Stimulated activated CD4-positive, alpha-beta T cell treated with anti-CD3 and anti-CD28 coated beads, Interleukin-15, amount 100 ng/mL, for 1 hour (primary cell): ENCODE data around the gene XPOT.

Experiments
- DNase-seq, 2 donors: peaks; one replicate each; pipeline ENCODE4 v3.0.0-alpha.2; 2020; ENCODE audit warnings: low read depth in 1 of 2, low spot score in 1 of 2

Gene XPOT

DNA sequence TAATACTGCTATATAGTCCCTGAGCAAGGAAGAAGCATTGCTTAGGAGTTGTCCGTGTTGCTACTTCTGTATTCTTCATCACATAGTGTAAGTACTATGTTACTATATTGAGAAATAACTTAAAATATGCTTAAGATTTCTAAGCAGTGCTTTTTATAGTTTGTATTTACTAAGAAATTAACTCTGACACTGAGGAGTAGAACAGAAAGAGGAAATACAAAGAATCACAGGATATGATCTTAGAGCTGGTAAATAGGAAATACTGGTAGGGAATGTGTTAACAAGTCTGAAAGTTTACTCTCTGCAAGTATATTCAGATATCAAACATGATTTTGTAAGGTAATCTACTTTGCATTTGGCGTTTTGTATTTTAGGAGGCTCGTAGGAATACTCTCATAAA, 15.5 kb downstream of the XPOT start:
- DNase-seq = no peak

DNA sequence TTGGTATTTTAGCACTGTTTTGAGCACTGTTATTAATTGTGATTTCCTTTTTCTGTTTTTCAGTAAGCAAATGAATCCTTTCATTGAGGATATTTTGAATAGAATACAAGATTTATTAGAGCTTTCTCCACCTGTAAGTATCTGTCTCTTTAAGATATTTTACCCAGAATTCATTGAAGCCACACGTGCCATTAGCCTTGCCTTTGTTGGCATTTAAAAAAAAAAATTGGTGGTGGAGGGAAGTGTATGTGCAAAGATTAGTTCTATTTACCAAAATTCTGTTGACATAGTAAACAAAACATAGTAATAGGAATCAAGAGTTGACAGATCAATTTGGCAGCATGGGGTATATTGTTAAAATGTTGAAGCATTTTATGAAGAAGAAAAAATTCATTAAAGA, 23.8 kb downstream of the XPOT start:
- DNase-seq = no peak

DNA sequence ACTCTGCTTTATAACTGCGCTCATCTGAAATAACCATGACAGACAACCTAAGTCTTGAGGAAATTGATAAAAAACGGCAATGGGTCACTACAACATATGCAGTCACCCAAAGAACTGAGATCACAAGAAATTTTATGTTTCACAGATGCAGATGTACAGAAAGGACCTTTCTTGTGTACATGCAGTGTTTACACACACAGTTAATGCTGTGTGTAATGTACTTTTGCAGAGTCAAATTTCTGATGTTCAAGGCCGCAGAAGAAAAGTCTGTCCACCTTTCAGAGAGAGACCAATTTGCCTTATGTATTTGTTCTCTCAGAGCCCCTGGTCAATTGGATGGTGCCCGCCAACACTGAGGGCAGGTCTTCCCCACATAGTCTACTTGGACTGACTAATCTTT, 24.8 kb downstream of the XPOT start:
- DNase-seq = no peak

DNA sequence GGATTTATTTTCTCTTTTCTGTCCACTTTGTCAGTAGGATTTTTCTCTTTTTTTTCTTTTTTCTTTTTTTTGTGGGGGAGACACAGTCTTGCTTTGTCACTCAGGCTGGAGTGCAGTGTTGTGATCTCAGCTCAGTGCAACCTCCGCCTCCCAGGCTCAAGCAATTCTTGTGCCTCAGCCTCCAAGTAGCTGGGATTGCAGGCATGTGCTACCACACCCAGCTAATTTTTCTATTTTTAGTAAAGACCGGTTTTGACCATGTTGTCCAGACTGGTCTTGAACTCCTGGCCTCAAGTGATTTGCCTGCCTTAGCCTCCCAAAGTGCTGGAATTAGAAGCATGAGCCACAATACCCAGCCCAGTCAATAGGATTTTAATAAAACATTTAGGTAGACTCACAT, 26.7 kb downstream of the XPOT start:
- DNase-seq = no peak

DNA sequence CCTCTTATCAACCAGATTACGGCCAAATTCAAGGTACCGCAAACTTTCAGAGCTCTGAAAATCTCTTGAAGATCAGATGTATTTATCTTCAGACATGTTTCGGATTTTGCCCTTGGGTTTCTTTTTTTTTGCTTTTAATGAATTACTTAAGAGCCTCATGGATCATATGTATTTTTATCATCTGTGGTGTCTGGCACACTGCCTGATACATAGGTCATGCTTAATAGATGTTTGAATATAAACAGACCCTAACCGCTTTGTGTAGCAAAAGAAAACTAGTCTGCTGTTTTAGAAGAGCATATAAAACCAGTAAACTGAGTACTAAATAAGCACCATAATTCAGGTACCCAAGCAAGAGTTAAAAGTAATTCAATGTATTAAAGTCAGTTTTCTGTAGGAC, 27.6 kb downstream of the XPOT start:
- DNase-seq = no peak

DNA sequence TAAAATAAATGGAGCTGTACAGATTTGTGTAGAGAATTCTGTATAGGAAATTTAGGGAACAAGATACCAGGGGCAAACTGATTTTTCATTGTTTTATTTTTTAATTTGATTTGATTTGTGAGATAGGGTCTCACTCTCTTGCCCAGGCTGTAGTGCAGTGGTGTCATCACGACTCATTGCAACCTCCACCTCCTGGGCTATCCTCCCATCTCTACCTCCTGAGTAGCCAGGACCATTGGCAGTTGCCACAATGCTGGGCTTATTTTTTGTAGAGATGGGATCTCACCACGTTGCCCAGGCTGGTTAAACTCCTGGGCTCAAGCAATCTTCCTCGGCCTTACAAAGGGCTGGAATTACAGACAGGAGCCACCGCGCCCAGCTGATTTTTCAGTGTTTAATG, 29.7 kb downstream of the XPOT start:
- DNase-seq = no peak

DNA sequence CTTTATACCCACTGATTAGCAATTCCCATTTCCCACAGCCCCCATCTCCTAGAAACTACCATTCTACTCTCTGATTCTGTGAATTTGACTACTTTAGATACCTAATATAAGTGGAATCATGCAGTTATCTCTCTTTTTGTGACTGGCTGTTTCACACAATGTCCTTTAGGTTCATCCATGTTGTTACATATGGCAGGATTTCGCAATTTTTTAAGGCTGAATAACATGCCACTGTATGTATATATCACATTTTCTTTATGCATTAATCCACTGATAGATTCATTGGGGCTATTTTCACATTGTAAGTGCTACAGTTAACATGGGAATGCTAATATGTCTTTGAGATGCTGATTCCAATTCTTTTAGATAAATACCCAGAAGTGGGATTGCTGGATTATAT, 35.9 kb downstream of the XPOT start:
- no peak for DNase-seq

DNA sequence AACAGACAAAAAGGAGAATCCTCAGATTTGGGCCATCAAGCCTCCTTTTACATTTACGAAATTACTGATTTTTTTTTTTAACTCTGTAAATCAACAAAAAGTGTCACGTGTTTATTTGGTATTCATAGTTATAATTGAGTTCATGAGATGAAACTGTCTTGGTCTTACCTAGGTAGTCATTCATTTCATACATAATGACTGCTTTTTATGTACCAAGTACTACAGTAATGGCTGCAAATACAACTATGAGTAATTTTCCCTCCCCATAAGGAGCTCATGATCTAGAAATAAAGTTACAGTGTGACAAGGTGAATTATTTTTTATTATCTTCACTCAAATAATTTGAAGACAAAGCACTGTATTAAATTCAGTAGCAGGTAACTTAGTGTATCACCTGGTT, 41.3 kb downstream of the XPOT start:
- DNase-seq = no peak

DNA sequence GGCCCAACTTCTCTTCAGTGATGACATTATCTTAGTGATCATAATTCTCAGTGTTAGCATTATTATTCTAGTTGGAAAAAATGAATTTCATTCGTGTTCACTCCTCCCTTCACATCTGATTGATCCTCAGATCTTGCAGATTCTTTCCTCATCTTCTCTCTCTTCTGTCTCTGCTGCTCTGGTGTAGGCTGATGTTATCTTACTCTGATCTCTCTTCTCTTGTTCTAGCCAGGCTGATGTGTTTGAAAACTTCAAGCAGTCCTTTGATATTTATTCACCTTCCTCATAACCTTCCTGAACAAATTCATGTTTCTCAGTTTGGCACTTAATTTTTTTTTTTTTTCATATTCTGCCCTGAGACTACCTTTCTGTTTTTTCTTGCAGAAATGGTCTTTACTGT, 42.1 kb downstream of the XPOT start:
- DNase-seq = no peak

DNA sequence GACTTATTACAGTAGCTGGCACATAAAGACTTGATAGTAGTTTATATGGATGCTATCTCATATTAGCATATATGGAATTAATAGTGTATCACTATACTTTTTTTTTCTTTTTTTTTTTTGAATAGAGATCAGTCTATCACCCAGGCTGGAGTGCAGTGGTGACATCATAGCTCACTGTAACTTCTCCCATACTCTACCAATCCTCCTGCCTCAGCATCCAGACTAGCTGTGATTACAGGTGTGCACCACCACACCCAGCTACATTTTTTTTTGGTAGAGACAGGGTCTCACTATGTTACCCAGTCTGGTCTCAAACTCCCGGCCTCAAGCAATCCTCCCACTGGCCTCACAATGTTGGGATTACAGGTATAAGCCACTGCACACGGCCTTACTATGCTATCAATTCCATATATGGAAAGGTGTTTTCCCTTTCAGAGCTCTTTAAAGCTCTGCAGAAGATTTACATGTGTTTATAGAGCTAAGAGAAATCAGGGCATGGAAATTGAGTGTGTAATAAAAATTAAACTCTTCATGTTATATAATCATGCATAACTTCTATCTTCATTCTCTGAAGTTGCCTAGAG, 46.0 kb downstream of the XPOT start:
- DNase-seq = no peak

DNA sequence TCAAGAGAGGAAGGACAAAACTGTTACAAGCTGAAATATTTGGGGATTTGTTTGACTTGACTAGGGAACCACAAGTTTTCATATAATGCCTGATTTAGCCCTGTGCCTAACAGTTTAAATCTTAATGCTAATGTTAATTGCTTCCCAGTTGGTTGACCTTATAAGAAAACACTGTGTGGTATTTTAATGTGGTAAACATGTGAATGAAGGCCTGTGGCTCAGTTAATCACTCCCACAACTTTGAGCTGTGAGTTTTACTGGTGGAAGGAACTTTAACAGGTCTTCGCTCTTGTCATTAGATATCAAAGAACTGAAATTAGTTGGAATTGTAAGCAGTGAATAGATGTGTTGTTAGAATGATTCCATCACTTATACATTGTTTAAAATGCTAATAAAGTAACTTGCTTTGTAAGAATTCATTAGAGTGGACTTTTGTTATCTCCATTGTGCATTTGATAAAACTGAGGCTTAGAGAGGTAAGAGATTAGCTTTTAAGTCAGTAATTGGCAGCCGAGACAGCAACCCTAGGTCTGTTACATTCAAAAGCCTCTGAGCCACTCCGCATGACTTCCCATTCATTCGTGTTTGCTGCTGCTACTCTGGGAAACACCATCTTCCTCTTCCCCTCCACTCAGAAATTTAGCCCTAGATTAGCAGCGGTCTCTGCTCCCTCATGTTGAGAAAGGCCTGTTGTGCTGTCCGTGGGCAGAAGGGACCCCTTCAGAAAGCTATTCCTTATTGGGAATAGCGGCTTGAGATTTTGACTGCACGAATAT, 46.7 kb downstream of the XPOT start:
- DNase-seq = no peak

DNA sequence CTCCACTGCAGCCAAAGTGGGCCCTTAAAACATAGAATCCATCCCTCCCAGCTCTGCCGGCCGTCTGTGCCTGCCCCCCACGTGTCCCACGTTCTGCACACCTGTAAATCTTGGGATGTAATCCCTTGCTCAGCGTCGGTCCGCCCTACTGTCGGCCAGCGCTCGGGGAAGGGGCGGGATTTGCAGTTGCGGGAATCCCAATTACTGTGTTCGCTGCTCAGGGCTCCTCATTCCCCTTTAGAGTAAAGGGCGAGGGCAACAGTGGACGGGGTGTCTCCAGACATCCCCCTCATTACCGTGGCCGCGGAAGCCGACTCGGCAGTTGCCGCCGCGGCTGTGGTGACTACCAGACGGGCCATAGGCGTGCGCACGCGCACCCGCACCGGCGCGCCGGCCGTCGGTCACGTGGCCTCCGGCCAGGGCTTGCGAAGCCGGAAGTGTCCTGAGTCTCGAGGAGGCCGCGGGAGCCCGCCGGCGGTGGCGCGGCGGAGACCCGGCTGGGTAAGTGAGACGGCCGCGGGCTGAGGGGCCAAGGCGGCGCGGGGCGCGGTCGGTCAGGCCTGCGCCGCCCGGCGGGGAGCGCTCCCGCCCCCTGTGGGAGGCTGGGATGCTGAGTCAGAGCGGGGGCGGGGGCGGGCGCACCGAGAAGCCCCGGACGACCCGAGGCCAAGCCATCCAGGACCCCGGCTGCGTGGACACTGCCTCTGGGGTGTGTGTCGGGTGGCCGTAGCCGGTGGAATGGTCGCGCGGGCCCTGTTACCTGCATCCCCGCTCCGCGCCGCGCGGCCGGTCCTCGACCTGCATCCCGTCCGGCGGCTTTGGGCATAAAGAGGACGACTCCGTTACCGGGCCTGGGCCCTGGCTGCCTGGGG, 47.7 kb downstream of the XPOT start, which contains the start of gene TBK1:
Gene TBK1 (plus strand): TSS at position 434 of the 872 bp plus-strand sequence. CDS start 3,751 bp downstream, outside the sequence.
- peak; percentile 48 to 53 for DNase-seq

DNA sequence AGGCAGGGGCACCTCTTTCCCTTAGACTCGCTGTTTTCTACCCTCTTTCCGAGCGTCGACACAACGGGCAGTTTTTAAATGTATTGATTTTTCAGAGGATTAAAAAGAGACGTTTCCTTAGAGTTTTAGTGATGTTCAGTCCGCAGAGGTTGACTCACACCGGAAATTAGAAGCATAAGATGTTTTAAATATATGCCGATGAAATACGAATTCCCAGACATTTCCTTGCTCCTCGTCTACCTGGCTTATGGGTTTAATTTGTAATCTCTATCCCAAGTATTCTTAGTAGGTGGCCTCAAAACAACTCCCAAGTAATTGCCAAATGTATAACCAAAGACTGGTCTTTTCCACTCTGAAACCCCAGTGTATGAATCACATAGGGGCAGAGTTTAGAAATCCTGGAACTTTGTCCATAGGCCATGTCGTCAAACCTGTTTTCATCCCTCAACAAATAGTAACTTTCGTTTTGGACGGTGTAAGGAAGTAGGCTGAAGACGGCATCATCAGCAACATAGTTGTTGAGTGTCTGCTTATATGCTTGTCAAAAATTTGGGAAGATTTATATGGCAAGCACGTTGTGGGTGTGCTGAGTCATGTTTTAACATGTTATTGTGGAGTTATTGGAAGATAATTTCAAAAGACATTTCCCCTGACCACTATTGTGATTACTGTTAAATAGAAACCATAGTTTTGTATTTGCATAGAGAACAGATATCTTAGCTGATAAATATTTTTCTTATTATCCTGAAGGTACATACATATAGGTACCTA, 48.6 kb downstream of the XPOT start:
- DNase-seq = no peak

DNA sequence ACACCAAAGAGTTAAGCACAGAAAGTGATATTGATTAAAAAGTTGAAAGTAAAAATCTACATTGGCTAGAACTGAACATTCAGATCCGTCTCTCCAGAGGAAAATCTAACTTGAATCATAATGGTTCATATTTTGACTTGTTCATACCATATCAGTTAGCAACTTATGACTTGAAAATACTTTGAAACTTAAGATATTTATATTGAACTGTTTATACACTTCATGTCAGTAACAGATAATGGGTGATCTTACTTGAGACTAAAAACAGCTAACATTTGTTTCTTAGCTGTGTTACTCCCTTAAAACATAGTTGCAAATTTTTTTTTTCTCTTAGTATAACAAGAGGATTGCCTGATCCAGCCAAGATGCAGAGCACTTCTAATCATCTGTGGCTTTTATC, 51.3 kb downstream of the XPOT start:
- DNase-seq = no peak

DNA sequence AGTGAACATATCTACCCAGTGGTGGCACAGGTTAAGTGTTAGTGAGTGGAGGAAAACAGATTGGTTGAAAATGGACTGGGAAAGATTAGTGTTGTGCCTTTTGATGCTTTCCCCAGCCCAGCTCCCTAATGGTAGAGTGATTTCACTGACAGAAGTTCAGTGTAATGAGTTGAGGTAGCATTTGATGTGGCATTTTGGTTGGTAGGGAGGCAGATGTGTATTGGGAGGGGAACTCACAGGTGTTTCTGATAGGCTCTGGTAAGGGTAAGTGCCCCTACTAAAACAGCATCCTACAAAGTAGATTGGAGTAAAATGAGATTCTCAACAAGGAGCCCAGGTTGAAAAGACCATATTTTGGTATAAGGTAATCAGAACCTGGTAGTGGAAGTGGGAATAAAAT, 51.9 kb downstream of the XPOT start:
- DNase-seq = no peak

DNA sequence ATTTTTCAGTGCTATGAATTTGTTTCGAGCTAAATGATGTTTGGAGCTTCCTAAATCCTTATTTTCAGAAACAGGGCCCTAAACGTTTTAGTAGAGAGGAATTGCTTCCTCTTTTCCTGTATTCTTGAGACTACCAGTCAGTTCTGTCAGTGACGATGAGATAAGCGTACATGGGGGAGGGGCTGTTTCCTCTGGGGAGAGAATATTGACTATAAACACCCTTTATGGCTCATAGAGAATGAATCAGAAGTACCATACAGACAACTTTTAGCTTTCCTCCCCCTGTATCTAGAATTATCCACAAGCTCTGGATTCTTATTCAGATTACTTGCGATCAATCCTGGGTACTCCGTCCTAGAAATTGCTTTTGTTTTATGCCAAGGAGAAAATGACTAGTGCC, 52.8 kb downstream of the XPOT start:
- DNase-seq = no peak

DNA sequence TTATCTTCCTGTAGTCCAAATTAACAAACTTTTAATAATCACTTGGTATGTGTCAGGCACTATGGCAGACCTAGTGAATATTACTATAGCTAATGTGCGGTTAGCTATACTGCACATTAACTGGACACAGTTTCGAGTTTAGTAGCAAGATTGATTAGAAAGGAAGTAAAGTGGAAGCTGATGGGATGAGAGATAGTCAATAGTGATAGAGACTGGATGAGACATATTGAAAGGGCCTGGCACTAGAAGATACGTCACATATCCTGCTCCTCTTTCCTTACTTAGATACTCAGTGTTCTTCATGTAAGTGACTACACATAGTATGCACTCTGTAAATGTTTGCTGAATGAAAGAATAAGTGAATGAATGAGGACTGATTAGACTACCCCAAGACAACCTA, 53.3 kb downstream of the XPOT start:
- DNase-seq = no peak

DNA sequence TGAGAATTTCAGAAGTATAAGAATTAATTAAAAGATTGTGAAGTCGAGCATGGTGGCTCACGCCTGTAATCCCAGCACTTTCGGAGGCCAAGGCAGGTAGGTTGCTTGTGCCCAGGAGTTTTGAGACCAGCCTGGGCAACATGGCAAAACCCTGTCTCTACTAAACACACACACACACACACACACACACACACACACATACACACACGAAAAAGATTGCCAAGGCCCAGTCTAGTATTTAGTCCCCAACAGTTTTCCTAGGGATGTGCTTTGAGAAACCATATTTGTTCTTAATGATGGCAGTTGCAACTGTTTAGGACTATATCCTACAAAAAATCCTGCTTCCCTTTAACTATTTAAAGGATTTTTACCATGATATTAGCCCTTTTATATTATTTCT, 53.7 kb downstream of the XPOT start:
- no peak for DNase-seq

DNA sequence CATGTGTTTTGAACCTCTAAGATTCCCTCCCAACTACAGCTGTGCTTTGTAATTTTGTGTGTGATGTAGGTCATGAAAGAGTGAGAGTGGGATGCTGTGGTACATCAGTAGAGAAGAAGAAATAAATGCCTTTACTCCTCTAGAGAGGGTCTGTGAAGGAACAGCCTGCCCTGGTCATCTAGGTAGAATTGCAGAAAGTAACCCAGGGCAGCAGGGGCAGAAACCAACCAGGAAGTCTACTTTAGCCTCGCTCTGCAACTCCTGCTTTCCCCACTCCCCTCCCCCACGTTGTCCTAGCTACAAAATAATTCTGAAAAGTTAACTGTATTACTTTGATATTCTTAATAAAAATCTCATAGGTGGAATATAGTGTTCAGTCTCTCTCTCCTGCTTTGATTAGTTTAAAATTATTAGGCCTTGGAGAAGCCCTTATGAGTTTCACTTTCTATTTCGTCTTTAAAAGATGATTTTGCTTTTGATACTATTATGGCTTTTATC, 55.3 kb downstream of the XPOT start:
- DNase-seq = no peak

DNA sequence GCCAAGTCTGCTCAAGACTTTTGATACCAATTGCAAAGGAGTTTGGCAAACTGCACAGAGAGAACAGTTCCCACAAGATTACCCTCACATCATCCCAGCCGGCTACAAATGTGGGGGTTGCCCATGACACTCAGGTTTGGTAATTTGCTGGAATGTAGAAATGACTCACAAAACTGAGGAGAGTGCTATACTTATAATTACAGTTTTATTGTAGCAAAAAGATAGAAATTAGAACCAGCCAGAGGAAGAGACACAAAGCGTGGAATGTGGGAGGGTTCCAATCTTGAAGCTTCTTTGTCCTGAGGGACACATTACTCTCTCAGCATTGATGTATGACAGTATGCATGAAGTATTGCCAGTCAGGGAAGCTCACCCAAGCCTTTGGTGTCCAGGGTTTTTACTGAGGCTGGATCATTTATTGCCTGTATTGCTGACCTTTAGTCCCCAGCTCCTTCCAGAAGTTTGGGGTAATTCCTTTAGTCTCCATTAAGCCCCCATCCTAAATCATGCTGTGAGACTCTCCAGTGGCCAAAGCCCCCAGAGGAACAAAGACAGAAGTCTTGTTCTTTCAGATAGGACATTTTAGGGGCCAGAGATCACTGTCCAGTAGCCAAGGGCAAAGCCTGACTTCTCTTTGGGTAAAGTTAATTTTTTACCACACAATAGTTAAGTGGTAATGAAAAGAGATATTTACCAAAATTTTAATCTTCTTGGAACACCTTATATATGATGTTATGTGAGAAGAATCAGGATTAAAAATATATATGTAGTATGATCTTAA, 57.6 kb downstream of the XPOT start:
- DNase-seq = no peak
